IPS DF 4.7 (cell line): ENCODE measurements around the gene IGF1R.

ENCODE experiments used
- DNase-seq: peaks from one replicate; pipeline ENCODE4 v3.0.0-alpha.2; 2013; ENCODE audit warnings: low spot score; ENCODE audit errors: extremely low read depth

The IGF1R gene

DNA sequence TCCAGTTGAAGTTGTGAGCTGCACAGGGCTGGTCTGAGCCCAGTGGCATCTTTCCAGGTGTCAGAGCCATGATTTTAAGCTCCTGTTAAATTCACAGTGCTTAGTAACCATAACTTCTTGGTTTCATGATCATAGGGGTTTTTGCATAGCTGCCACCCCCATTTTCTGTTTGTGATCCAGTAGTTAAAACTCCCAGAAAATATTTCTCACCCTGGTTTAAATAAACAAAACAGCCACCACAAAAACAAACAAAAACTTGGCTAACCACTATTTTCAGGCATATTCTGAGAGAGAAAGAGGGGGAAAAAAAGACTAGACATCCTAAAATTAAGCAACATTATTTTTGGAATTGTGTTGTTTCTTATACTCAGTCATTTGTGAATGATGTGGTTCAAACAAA lies 175.3 kb downstream of the IGF1R start:
- no peak for DNase-seq

DNA sequence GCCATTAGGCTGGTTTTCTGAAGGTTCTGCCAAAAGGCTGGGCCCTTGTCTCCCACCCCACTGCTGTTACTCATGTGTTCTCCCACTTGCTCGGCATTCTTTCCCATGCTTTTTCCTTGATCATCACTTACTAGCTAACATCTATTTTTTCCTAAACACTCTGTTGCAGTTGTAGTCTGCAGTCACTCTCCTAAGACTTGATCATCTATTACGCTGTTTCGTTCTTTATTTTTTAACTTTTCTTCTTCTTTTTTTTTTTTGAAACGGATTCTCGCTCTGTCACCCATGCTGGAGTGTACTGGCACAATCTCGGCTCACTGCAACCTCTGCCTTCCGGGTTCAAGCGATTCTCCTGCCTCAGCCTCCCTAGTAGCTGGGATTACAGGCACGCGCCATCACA lies 176.3 kb downstream of the IGF1R start:
- DNase-seq, result no peak

DNA sequence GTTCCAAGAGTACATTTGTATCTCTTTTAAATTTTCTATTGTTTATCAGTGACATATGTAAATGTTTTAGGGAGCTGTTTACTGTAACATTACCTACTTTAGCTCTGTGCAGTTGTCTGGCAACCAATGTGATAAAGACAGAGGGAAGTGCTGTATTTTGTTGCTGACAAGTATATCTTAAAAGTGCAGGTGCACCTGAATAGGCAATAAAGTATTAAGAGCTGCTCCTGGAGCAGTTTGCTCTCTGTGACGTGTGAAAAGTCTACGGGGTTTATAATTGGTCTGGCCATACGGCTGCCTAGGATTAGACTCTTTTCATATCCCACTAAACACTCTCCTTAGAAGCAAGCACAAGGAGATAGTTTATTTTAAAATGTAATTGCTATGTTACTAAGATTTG lies 178.3 kb downstream of the IGF1R start:
- DNase-seq, result no peak

DNA sequence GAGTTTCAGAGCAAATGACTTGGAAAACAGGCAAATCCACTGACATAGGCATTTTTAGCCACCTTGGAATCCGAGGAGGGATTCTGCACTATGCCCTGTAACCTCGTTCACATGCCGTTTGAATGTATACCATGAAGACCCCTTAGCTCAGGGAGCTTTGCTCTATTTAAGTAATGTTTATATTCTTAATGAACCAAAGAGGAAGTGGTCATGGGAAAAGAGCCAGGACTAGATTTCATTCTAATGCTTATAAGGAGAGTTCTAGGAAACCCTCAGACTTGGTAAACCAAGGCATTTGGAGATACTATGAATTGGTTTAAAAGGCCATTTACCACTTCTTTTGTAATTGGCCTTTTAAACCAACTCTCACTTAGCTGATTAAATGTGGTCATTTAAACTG lies 178.9 kb downstream of the IGF1R start:
- no peak for DNase-seq

DNA sequence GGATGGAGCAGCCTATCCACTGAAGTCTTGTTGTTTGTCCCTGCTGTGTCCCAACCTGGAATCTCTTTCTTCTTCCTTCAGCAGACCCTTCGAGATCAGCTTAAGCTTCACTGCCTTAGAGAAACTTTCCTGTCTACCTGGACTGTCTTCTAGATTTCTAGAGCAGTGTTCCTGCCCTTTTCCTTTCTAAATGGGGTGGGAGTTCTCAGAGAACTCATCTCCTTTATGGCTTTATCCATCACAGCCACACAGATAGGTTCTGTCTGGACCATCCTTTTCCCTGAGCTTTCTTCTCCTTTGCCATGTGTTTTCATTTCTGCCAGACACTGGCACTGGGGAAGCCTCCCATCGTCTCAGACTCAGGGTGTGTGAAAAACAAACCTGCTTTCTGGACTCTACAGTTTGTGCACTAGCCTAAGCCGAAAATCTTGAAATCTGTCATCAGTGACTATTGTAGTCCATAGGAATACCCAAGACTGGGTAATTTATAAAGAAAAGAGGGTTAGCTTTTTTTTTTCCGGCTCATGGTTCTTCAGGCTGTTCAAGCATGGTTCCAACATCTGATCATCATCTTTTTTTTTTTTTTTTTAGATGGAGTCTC lies 181.8 kb downstream of the IGF1R start:
- no peak for DNase-seq

DNA sequence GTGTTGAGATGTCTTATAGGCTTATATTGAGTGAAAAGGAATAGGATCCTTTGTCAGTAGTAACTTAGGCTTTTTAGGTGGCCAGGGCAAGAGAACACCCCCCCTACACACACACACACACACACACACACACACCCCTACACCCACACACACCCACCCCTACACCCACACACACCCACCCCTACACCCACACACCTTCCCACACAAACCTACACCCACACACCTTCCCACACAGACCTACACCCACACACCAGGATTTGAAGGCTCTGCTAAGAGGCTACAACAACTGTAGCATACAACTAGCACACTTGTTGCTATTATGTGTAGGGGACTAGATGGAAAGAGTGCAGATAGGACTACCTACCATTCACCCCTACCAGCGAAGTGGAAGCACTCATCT lies 186.6 kb downstream of the IGF1R start:
- DNase-seq, result no peak

DNA sequence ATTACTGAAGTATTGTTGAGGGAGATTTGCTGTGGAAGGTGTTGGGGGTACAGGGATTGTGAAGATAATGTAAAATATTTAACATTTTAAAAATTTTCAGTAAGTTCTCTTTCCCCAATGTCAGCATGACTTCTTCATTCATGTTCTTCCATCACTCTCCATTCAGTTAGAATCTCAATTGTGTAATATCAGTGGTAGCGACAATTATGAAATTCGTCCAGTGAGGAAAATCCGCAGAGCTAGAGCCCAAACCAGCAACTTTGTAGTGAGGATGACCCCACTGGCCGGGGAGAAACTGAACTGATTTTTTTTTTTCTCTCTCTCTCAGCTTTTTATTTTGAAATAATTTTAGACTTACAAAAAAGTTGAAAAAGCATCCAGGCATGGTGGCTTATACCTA lies 187.5 kb downstream of the IGF1R start:
- DNase-seq, result no peak

DNA sequence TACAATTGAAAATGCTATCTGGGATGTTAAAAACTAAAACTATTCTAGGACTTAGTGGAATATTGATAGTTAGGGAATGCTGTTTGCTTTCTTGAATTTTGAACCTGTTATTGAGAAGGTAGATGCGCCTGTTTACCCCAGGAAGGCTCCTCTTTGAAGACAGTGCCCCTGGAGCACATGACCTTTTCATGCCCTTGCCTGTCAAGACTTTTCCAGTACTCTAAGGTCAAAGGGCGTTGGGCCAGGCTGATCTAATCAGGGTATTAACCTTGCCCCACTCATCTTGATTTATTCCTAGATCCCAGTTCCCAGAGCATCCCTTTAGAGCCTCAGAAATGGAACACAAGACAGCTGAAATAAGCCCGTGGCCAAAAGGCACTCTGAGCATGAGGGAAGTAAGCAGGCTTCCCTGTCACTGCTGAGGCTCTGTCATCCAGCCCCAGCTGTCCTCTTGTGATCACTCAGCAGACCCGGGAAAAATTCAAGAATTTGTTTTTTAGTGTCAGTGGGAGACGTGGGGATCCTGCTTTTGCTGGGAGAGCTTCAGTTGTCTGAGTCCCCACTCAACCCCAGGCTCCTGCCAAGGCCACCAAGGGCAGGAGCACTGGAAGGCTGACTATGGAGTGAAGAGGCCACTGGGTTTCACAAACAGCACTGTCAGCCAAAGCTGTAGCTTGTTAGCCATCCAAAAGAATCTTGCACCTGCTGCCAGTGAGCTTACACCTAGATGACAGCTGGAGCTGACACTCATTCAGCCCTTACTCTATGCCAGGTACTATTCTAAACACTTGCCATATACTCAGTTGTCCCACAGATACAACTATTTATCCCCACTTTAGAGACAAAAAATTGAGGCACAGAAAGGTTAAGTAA lies 190.3 kb downstream of the IGF1R start:
- DNase-seq, result no peak

DNA sequence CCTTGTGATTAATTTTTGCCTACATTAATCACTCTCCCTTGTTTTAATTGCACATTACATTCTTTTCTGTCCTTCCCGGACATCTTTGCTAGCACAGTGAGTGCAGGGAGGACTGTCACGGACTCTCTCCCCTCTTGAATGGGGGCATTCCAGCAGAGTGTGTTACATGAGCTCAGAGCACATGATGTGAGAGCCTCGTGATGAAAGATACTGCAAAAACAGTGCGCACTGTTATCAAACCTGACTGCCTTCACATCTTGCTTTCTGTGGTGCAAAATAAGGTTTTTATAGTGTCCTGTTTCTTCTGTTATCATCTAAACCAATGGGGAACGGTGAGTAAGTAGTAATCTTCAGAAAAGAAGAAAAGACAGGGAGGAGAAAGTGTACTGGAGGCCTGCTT lies 191.7 kb downstream of the IGF1R start:
- DNase-seq, result no peak

DNA sequence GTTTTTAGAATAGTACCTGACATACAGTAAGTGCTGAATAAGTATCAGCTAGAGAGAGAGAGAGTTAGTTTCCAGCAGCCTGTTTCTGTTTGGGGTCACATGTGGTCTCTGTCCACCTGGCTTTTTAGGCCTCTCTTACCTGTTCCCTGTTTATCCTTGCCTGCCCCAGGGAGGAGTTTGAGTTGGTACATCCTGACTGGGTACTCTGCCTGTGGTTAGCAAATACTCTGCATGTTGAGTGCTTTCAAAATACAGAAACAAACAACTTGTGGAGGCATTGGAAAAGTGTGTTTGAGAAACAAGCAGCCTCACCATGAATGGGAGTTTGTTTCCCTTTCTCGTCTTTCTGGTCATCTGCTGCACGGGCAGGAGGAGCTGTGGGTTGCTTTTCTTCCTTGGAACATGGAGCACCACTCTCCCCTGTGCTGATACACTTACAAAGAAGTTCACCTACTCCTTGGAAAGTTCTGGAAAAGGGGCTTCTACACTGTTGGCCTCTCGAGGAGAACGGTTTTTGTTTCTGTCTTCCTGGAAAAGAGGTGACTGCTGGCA lies 193.2 kb downstream of the IGF1R start:
- no peak for DNase-seq

DNA sequence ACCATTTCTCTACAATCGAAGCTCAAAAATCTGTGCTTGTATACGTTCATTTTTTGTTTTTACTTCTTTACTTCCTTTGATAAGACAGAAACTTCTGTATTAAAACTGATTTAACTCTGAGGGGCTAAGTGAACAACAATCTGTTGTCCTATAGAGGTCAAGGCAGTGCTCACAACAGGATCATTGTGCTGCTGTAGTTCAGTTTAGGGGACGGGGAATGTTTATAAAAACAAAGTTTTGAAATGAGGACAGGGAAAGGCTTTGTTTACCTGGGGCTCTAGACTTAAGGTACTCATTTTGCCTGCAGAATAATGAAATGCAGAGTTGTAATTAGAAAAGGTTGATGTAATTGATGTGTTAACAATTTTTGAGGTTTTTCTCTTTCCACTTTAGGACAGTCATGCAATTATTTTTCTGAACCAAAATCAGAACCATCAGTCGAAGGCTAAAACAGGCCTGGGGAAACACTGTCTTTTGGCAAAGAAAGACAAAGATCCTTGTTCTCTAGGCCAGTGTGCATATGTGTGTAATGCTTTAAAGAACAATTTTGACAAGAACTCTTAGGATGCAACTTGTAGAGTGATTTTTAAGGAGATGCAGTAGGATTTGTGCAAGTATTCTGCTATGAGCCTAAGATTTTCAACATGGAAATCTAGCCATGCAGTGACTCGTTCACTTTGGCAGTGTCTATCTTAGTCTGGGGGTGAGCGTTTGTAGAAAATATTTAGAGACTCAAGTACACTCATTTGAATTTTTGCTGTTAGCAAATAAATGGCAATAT lies 194.0 kb downstream of the IGF1R start:
- no peak for DNase-seq

DNA sequence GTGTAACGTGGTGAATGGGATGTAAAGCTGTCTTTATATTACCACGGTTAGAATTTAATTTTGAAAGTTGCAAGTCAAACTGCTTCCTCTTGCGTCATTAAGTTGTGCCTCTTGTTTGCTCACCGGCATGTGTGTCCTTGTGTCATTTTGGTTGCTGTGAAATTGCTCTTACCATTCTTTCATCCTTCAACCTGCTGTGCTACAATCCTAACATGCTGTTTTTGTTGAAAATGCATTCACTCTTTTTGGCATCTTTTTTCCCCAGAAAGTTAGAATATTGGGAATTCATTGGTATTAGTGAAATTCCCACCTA lies 194.6 kb downstream of the IGF1R start:
- DNase-seq, result no peak

DNA sequence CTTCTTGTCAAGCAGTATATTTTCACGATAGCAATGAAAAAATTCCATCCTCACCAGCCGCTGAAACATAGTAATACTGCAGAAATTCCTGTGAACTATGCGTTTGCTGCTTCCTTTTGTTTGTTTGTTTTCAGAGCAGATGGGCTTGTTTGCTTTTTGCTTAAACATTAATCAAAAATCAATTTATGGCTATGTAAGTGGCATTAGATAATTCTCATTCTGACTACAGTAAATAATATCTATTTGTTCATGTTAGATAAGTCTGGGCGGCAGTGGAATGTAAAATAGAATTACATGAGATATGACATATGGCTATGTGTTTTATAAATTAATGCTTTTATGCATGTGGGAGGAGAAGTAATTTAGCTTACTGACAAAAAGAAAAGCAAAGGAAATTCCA lies 195.5 kb downstream of the IGF1R start:
- DNase-seq, result no peak

DNA sequence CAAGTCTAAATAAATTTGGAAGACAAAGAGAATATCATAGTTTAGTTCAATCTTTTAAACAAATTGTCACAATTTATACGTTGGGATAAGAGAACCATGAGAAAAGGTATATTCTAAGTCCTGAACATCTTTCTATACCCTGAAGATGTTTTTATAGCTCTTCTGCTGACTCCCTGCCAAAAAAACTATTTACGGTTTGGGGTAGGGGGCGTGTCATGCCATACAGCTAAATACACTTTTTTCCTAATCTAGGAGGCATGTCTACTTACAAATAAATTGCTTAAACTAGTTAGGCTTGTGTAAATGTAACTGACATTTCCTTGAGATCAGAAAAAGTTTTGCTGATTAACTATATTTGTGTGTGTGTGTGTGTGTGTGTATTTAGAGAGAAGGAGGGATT lies 195.9 kb downstream of the IGF1R start:
- no peak for DNase-seq

DNA sequence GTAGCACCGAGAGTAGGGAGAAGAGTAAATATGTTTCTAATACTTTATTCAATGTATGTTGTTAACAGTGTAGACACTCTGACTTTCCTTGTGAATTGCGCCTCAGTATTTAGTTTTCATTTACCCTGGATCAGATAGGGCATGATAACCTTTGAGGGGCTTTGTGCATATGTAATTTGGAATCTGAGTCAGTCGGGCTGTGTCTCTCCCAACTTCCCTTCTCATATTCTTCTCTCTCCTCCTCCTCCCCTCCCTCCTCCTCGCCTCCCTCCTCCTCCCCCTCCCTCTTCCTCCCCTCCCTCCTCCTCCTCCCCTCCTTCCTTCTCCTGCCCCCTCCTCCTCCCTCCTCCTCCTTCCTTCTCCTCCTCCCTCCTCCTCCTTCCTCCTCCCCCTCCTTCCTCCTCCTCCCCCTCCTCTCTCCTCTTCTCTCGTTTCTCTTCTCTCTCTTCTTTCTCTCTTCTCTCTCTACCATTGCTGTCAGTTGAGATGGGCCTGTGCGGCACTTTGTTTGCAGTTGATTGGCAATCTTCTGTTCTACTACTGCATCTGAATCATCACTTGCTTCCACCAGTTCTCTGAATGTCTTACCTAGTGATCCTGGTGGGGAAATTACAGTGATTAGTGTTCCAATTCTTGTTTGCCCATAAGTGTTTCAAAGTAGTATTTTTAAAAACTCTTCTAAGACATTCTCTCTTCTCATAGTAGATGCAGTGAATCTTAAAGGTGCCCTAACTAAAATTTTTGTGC lies 197.0 kb downstream of the IGF1R start:
- DNase-seq, result no peak

DNA sequence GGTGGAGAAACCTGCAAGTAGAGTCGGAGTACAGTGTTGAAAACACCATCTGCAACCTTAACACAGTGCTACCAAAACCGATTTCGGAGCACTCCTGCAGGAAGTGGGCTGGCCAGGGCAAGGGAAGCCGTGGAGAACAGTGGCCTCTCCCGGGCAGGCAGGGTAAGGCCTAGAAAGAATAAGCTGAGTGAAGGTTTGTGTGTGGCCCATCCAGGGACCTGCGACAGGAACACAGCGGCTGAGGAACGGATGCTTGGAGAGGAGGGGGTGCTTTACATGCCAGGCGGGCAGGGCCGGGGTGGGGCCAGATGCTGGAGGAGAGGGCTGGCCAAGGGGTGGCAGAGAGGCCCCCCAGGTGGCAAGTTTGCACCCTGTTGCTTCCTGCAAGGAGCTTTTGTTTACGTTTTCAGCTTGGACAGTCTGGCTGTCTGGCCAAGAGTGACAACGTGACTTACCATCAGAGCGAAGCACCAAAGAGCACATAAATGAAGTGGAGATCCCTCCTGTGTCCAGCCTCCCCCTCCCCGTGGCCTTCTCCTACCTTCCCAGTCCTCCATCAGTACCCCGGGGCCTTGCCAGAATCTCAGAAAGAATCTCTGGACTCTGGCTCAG lies 202.7 kb downstream of the IGF1R start:
- DNase-seq, result no peak

DNA sequence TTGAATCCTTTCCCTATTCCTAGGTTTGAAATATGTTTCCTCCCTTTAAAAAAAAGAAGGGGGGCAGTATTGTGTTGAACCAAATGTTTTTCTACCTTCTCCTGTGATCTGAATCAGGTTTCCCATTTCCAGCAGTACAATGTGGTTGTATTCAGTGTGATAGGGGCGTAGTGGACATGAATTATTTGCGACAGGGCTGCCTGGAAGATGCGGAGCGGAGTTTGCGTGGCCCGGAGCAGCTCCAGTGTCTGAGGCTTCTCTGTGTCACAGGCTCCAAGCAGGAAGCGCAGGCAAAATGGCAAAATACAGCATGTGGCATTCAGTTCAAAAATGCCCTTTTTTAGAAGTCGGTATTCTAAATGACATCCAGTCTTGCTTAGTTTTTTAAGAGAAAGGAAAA lies 204.8 kb downstream of the IGF1R start:
- no peak for DNase-seq

DNA sequence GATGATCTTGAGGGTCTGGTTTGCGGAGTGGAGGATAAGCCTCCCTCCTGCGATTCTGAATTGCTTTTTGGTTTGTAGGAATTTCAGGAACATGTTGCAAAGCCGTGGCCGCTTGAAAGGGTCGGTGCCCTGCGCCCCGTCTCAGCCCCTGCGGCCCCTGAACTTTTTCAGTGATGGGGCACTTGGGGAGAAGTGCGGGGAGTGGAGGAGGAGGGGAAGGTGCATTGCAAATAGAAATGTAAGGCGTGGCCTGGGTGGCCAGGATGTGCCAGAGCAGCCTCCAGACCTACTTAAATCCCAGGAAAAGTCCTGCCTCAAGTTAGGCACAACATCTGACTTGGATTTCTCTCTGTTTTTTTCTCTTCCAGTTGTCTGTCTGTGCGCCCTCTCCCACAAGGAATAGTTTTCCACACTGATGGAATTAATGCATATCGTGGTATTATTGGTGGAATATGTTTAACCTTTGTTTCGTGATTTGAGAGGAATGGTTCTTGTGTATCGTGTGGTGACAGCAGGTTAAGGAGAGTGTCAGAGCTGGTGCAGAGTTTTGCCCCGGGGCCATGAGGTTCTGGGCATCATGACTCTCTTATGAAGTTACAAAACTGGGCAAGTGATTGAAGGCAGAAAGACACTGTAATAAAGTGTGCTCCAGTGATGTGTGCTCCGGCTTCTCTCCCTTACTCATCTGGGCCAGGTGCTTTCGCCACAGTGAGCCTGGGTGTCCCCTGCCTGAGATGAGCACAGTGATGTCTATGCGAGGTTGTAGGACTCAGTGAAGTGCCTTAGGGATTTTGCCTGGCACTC lies 205.5 kb downstream of the IGF1R start:
- no peak for DNase-seq

DNA sequence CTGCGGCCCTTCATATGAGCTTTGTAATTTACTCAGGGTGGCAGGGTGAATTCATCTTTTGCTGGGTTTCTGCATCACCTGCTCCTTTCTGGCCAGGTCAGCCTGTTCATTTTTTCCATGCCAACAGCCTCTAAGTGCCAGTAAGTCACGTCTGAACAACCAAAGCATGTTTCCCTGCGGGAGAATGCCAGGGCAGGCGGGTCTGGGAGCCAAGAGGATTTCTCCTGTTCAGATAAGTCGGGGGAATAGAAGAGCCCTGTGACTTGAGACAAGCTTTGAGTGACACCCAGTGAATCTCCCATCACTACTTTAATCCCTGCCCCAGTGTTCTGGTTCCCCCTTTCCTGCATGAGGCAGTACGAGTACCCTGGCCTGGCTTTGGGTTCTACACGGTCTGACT lies 206.2 kb downstream of the IGF1R start:
- DNase-seq, result no peak

DNA sequence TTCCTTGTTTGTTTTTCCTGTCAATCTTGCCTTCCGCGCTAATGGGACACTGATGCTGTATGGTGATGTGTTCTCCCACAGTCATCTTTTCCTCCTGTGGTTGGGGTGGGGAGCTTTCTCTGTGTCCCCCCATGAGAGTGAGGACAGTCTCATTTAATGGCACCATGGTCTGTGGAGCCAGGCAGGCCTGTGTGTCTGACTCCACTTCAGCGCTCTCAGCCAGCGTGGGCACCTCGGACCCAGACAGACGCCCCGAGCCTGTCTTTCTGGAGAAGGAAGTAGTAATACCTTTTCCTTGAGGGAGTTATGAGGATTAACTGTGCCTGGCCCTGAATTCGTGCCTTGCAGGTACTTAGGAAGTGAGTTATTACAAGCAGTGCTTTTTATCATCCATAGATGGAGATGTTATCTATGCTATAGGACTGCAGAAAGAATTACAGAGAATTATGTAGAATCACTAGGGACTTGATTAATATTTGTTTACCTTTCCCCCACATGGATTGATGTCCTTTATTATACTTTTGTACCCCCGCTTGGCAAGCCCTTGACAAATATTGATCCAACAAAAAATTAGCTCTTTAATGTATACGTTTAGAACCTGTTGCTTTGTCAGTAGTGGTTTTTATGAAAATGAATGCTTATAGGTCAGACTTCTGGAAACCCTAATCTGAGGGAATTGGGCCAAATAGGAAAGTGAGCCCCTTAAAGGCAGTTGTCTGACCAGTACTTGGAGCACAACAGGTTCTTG lies 206.9 kb downstream of the IGF1R start:
- DNase-seq, result no peak
